Measurements from ENCODE around the gene GMCL1. TPM values are rescaled to one million over a fixed set of nuclear protein-coding genes. Genes with fewer than 3 reads are reported as not detected.

GMCL1 gene, protein sequence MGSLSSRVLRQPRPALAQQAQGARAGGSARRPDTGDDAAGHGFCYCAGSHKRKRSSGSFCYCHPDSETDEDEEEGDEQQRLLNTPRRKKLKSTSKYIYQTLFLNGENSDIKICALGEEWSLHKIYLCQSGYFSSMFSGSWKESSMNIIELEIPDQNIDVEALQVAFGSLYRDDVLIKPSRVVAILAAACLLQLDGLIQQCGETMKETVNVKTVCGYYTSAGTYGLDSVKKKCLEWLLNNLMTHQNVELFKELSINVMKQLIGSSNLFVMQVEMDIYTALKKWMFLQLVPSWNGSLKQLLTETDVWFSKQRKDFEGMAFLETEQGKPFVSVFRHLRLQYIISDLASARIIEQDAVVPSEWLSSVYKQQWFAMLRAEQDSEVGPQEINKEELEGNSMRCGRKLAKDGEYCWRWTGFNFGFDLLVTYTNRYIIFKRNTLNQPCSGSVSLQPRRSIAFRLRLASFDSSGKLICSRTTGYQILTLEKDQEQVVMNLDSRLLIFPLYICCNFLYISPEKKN
- total RNA-seq (2022; extraction: Qiagen RNA extraction; ENCODE audit: low read depth): 5.5 to 12.1 TPM (median 10.1 TPM) in 5 replicates

DNA sequence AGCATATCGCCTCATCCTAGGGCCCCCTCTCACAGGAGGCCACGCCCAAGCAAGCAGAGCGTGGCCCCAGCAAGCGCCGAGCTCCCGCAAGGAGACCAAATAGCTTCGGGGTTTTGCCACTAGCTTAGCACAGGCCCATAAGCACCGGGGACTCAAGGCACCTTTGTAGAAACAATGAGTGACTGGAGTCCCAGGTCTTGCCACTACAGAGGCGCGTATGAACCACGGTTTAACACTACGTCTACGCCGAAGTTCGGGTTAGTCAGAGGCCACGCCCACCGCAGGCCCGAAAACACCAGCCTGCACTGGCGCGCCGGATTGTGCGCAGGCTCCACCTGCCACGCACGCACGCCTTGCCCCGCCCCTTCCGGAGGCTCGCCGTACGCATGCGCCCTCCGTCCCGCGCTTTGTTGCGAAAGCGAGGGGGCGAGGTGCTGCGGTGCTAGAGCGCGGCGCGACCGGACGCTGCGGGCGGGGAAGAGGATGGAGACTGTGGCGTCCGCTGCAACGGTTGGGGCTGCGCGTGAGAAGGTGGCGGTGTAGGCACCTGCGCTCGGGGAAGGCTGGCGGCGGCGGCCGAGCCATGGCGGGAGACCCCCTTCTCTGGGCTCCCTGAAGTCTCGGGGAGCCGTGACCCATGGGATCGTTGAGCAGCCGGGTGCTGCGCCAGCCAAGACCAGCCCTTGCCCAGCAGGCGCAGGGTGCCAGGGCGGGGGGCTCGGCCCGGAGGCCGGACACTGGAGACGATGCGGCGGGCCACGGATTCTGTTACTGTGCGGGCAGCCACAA lies at the start of gene GMCL1:
Gene GMCL1, plus strand, starts transcription at position 405 of the 789 bp plus-strand sequence. Its CDS starts 233 bp downstream, at position 638.

DNA sequence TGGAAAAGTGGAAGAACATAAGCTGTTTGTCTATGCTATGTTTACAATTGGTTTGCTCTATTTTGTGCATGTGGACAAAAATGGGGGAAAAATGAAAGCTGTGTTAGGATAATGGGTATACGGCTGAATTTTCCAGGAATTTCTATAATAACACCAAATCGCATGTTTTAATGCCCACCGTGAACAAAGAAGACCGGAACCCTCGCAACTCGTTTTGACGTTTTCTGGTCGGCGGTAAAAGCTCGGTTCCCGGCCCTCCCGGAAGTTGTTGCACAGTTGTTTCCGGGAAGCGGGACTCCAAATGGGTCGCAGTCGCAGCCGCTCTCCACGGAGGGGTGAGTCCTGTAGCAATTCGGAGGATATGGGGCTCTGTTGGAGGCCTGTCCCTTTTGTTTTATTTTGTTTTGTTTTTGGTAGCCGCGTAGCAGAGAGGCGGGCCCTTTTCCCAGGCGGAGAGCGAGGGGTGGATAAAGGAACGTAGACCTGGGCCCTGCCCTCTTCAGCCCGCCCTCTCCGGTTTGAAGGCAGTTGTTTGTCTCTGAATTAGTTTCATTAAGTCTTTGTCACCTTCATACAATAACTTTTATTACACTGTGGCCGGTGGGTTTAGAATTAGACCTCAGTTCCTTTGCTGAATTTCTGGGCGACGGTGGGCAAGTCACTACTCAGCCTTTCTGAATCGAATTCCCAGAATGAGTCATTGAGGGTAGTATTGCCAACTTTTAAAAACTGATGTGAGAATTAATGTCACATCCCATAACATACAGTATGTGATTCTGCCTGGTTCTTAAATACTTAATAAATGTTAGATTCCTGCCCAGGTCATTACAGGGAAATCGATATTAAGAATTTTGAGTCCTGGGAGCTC lies 64.5 kb downstream of the GMCL1 start, which contains the start of gene SNRNP27:
Gene SNRNP27, plus strand, starts transcription at position 273 of the 868 bp plus-strand sequence. Its CDS starts 29 bp downstream, at position 302.

GRCh38 chr2:69914950-69915945 lies 85.8 kb downstream of the GMCL1 start, which contains the start of gene MXD1:
Gene MXD1 (plus strand): TSS chr2:69915109. CDS start chr2:69915331, 222 bp downstream.

Other genes with a start within 250 kb of the GMCL1 start
- 11.0 to 18.8 TPM (median 16.9 TPM) in 5 replicates for gene AAK1, start 185.9 kb upstream of the GMCL1 start, total RNA-seq (2022; extraction: Qiagen RNA extraction; ENCODE audit: low read depth)
- 319 to 368 TPM (median 349 TPM) in 5 replicates for gene ANXA4, start 87.5 kb upstream of the GMCL1 start, total RNA-seq (2022; extraction: Qiagen RNA extraction; ENCODE audit: low read depth)
- gene SNRNP27, start 64.3 kb downstream of the GMCL1 start, total RNA-seq (2022; extraction: Qiagen RNA extraction; ENCODE audit: low read depth): 40.6 to 76.0 TPM (median 57.7 TPM) in 5 replicates
- 1.1 to 2.4 TPM (median 2.0 TPM) in 5 replicates for gene MXD1, start 85.4 kb downstream of the GMCL1 start, total RNA-seq (2022; extraction: Qiagen RNA extraction; ENCODE audit: low read depth)
- gene ASPRV1, start 132.0 kb downstream of the GMCL1 start, total RNA-seq (2022; extraction: Qiagen RNA extraction; ENCODE audit: low read depth): 0.17 to 0.29 TPM (median 0.23 TPM) in 5 replicates